ENCODE results near the gene SYT9.

The SYT9 gene

GRCh38 chr11:7487360-7487759 is 235.7 kb downstream of the SYT9 start:
- Histone ChIP-seq H3K36me3 (ENCODE audit: control insufficient read depth in 2 of 2, insufficient read depth in 1 of 2, low read length in 2 of 2) (no peaks in the 10 kb centered on the region), H3K4me1 (ENCODE audit: control insufficient read depth, insufficient read depth, low read length) (no peaks in the 10 kb centered on the region), H3K9me3 (ENCODE audit: control insufficient read depth, insufficient read depth, low read depth, low read length) (no peaks in the 10 kb centered on the region), H3K4me3 (ENCODE audit: low read depth, low read length) (no peak overlapping the region), H3K27ac (ENCODE audit: extremely low read depth, low read depth, low read length) (no peak overlapping the region)
- no peak for TF ChIP-seq ZFP41 (tag by site-specific recombination; IDR thresholded peaks at IDR 0.05; ENCODE audit: borderline replicate concordance)
- POLR2A ChIA-PET, result no interaction called here
- CTCF ChIA-PET, result interaction anchor here (0.6 kb wide), 1 partner anchor 18 kb away, joined by 3 read pairs; no protein-coding TSS in a partner anchor

GRCh38 chr11:7488681-7489080 is 237.0 kb downstream of the SYT9 start:
- ChIA-PET POLR2A (no interaction called here), CTCF (no interaction called here)
- Histone ChIP-seq H3K4me3 (ENCODE audit: low read depth, low read length) (no peak overlapping the region), H3K4me1 (ENCODE audit: control insufficient read depth, insufficient read depth, low read length) (no peaks in the 10 kb centered on the region), H3K27ac (ENCODE audit: extremely low read depth, low read depth, low read length) (no peak overlapping the region), H3K9me3 (ENCODE audit: control insufficient read depth, insufficient read depth, low read depth, low read length) (no peaks in the 10 kb centered on the region), H3K36me3 (ENCODE audit: control insufficient read depth in 2 of 2, insufficient read depth in 1 of 2, low read length in 2 of 2) (no peaks in the 10 kb centered on the region)
- TF ChIP-seq ZBTB48 (tag by site-specific recombination; IDR thresholded peaks at IDR 0.05) (no peak), ZNF148 (tag by site-specific recombination; IDR thresholded peaks at IDR 0.05; ENCODE audit: borderline replicate concordance) (no peak), ZNF768 (tag by site-specific recombination; IDR thresholded peaks at IDR 0.05) (no peak), GLI2 (tag by site-specific recombination; IDR thresholded peaks at IDR 0.05; ENCODE audit: borderline replicate concordance, low read depth) (no peak), ZNF76 (tag by site-specific recombination; IDR thresholded peaks at IDR 0.05; ENCODE audit: borderline replicate concordance, low read depth) (no peak), ZFP69B (tag by site-specific recombination; IDR thresholded peaks at IDR 0.05) (no peak), ZNF274 (IDR thresholded peaks at IDR 0.05; ENCODE audit: low read length) (no peak), ZNF274 (tag by site-specific recombination; IDR thresholded peaks at IDR 0.05; ENCODE audit: borderline replicate concordance) (no peak), ZNF549 (tag by site-specific recombination; IDR thresholded peaks at IDR 0.05) (no peak), SP3 (tag by site-specific recombination; IDR thresholded peaks at IDR 0.05) (no peak), ZNF585B (tag by site-specific recombination; IDR thresholded peaks at IDR 0.05) (no peak), ZNF670 (tag by site-specific recombination; IDR thresholded peaks at IDR 0.05; ENCODE audit: low read depth) (no peak)

- CTCF ChIA-PET, result no interaction called here
- H3K4me3 ChIP-seq (ENCODE audit: low read depth, low read length), result no peak overlapping the region
- no peaks in the 10 kb centered on the region for H3K4me1 ChIP-seq (ENCODE audit: control insufficient read depth, insufficient read depth, low read length)
- no peak for TF ChIP-seq ZNF521 (tag by site-specific recombination; IDR thresholded peaks at IDR 0.05)
- TF ChIP-seq ZNF660 (tag by site-specific recombination; IDR thresholded peaks at IDR 0.05), result no peak
- no peak for TF ChIP-seq ZSCAN5A (tag by site-specific recombination; IDR thresholded peaks at IDR 0.05)
- no peak for TF ChIP-seq ZNF114 (tag by site-specific recombination; IDR thresholded peaks at IDR 0.05)
- TF ChIP-seq PRDM1 (tag by site-specific recombination; IDR thresholded peaks at IDR 0.05), result no peak
- no peak for TF ChIP-seq ZNF654 (tag by site-specific recombination; IDR thresholded peaks at IDR 0.05; ENCODE audit: low read depth)
- no peak for TF ChIP-seq ZBTB10 (tag by site-specific recombination; IDR thresholded peaks at IDR 0.05)
- no peak for TF ChIP-seq ZSCAN16 (tag by site-specific recombination; IDR thresholded peaks at IDR 0.05)
- TF ChIP-seq ZNF202 (tag by site-specific recombination; IDR thresholded peaks at IDR 0.05; ENCODE audit: borderline replicate concordance), result no peak
- TF ChIP-seq ZIC2 (tag by site-specific recombination; IDR thresholded peaks at IDR 0.05), result no peak
- TF ChIP-seq PBX3 (CRISPR knock-in tag; IDR thresholded peaks at IDR 0.05), result no peak
- no peaks in the 10 kb centered on the region for H3K36me3 ChIP-seq (ENCODE audit: control insufficient read depth in 2 of 2, insufficient read depth in 1 of 2, low read length in 2 of 2)
- H3K27ac ChIP-seq (ENCODE audit: extremely low read depth, low read depth, low read length), result no peak overlapping the region
- POLR2A ChIA-PET, result no interaction called here
- H3K9me3 ChIP-seq (ENCODE audit: control insufficient read depth, insufficient read depth, low read depth, low read length), result no peaks in the 10 kb centered on the region
These were observed 237.7 kb downstream of the SYT9 start for GRCh38 chr11:7489376-7489775.
